Measurements from ENCODE around the gene LRRC42.
"Not testable (repeated sequence)": the region's sequence is repeated elsewhere in the genome, so short reads cannot be mapped to it uniquely, and the experiment has no call there.

- TF ChIP-seq SRSF3 (IDR thresholded peaks at IDR 0.05; ENCODE audit: insufficient read depth, low read length); EP300 (IDR thresholded peaks at IDR 0.05; ENCODE audit: low read length); FOXA3 (CRISPR knock-in tag; conservative IDR thresholded peaks at IDR 0.05 in 1 of 2, IDR thresholded peaks at IDR 0.05 in 1 of 2); POLR2AphosphoS5 (IDR thresholded peaks at IDR 0.05; ENCODE audit: control insufficient read depth, insufficient read depth, low read depth, low read length); CTCF (IDR thresholded peaks at IDR 0.05 in 2 of 3, conservative IDR thresholded peaks at IDR 0.05 in 1 of 3; ENCODE audit: insufficient read depth in 2 of 3, low read depth in 1 of 3, low read length in 3 of 3); AFF1 (IDR thresholded peaks at IDR 0.05; ENCODE audit: low read depth in 1 of 2, partially characterized antibody in 2 of 2): not testable (repeated sequence)
Measured at GRCh38 chr1:53969323-53969722, 23.2 kb downstream of the LRRC42 start.

Measured in K562 (cell line).